ENCODE results near the gene IQCE.
"Not testable (repeated sequence)": the region's sequence is repeated elsewhere in the genome, so short reads cannot be mapped to it uniquely, and the experiment has no call there.

IQCE gene

DNA sequence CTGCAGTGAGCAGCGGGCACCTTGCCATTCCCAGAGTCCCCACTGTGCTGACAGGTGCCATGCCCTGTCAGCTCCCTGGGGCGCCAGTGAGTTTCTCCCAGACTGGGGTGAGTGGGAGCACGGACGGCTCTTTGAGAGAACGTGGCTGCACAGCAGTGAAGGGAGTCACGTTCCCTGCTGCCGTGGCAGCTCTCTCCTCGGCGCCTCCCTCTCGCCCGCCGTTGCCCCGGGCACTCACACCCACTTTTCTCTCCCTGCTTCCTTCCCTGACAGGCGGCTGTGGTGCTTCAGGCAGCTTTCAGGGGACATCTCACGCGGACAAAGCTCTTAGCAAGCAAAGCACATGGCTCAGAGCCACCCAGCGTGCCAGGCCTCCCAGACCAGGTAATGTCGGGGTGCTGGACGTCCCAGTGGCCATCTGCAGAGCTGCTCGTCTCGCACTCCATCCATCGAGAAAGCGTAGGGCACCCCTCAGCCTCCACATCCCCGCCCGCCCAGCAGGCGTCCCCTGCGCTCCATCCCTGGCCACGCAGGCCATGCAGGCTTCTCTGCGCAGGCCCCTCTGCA lies 45.9 kb downstream of the IQCE start:
- DNase-seq, result no peak

DNA sequence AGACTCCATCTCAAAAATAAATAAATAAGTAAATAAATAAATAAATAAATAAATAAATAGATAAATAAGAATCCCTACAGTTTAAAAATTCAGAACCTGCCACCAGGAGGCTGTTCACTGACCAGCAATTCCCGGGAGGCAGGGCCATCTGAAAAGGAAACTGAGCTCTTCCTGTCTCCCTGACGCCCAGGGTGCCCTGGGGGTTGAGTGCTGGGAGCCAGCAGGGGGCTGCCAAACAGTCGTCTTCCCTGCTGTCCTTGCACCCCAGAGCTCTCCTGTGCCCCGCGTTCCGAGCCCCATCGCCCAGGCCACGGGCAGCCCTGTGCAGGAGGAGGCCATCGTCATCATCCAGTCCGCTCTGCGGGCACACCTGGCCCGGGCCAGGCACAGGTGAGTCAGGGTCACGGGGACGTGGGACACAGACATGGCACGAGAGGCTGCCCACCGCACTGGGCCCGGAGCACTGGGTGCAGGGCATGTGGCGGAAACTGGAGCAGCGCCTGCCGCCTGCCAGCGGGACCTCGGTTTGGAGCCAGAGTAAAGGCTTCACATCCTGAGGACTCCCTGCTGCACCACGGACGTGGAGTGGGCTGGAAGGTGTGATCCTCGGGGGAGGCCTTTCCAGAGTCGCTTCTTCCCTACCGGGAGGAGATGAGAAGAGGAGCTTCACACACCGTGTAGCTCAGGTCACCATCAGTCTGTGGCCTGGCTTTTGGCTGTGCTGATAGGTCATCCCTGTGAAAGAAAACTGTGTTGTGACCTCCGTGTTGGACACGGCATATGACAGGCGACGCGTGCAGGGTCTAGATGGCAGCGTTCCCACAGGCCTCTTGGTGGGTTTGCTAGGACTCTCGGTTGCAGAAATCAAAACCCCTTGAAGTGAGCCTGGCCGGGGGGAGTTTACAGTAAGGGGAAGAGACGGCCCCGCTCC lies 47.1 kb downstream of the IQCE start:
- DNase-seq, result no peak

GRCh38 chr7:2606539-2606936 lies 47.8 kb downstream of the IQCE start:
- DNase-seq, result no peak

- DNase-seq, result peak; percentile 84
Measured at GRCh38 chr7:2607122-2607922, 48.5 kb downstream of the IQCE start.

GRCh38 chr7:2607923-2608904 lies 49.4 kb downstream of the IQCE start:
- DNase-seq, result no peak

GRCh38 chr7:2608921-2609411 lies 50.2 kb downstream of the IQCE start:
- DNase-seq, result no peak

DNA sequence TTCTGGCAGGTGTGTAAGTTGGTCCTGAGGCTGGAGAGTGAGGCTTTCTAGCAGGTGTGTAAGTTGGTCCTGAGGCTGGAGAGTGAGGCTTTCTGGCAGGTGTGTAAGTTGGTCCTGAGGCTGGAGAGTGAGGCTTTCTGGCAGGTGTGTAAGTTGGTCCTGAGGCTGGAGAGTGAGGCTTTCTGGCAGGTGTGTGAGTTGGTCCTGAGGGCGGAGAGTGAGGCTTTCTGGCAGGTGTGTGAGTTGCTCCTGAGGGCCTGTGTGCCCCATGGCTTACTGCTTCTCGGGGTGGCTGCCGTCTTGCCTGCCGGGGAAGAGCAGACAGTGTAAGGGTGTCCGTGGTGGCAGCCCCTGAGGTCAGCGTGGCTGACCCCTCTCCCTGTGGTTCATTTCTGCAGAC lies 50.9 kb downstream of the IQCE start:
- DNase-seq, result not testable (repeated sequence)

DNA sequence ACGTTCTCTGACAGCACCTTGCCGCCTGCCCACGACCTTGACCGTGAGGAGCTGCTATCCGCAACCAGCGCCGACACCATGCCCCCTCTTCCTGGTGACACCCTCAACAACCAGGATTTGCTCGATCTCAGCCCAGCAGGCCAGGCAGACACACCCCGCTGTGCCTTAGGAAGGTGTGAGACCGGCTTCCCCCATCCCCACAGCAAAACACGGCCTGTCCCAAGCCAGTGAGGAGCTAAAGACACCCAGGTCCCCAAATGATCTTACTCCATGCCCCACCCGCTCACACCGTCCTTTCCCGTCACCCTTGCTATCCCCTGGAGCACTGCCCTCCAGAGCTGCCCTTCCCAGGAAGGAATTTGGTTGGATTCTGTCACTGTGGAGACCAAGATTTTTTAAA lies 51.7 kb downstream of the IQCE start:
- DNase-seq, result no peak

DNA sequence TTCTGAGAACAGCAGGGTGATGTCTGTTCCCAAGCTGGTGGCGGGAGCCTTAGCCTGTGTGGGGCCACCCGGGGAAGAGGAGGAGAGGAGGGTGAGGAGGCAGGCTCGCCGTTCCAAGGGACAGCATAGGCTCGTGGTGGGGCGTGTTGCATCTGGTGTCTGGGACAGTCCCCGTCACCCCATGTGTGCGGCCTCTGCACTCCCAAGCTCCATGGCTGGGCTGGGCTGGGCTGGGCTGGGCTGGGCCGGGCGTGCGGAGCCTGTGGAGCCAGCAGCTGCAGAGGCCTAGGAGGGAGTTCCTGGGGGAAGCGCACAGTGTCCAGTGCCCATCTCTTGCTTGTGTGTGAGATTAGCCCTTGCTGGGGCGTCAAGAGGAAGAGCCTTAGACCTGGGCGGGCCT lies 52.1 kb downstream of the IQCE start:
- DNase-seq, result no peak

DNA sequence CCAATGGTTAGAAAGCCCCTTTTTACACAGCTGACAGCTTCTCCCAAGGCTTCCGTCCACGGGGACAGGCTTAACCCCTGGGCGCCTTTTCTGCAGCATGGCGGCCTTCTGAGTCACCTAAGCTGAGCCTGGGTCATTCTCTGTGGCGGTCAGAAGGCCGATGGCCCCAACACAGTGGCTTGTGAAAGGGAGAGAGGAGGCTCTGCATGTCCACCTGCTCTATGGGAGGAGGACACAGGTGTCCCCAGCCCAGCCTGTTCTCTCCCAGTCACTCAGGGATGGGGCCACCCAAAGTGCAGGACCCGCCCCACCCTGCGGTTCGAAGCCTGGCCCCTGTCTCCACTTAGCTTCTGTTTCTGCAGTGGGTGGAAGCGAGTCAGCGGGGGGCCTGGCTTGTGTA lies 52.6 kb downstream of the IQCE start:
- DNase-seq, result no peak

DNA sequence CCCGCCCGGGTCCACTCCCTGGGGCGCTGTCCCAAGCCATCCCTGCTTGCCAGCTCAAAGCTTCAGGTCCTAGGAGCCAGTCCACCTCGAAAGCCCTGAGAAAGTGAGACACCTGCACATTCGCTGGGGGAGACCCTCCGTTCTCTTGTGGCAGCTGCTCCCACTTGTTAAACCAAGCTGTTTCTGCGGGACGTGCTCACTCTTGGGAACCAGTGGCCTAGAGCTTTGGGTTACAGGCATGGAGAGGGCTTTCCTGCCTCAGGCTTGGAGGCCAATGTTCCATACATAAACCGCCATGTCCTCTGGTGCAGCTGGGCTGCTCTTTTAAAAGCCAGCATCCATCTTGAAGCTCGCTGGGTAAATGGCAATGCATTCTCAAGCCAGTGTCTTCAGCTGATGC lies 53.1 kb downstream of the IQCE start:
- DNase-seq, result no peak

DNA sequence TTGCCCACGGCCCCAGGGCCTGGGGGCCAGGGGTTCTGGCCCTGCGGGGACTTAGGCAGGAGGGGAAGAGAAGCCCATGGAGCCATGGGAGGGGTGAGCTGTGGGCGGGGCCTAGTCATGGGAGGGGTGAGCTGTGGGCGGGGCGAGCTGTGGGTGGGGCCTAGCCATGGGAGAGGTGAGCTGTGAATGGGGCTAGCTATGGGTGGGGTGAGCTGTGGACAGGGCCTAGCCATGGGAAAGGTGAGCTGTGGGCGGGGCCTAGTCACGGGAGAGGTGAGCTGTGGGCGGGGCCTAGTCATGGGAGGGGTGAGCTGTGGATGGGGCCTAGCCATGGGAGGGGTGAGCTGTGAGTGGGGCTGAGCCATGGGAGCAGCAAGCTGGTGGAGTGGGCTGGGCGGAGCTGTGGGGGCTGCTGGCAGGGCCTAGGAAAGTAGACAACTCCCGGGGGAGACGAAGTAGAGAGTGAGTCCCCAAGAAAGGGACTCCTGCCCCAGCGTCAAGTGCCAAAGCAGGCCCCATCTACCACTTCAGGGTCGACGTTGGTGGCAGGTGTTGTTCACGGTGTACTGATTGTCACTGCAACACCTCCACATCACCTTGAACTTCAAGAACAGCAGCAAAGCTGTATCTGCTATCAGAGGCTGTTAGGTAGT lies 53.8 kb downstream of the IQCE start:
- DNase-seq, result no peak

- DNase-seq, result no peak
Measured at GRCh38 chr7:2613098-2613930, 54.5 kb downstream of the IQCE start.

DNA sequence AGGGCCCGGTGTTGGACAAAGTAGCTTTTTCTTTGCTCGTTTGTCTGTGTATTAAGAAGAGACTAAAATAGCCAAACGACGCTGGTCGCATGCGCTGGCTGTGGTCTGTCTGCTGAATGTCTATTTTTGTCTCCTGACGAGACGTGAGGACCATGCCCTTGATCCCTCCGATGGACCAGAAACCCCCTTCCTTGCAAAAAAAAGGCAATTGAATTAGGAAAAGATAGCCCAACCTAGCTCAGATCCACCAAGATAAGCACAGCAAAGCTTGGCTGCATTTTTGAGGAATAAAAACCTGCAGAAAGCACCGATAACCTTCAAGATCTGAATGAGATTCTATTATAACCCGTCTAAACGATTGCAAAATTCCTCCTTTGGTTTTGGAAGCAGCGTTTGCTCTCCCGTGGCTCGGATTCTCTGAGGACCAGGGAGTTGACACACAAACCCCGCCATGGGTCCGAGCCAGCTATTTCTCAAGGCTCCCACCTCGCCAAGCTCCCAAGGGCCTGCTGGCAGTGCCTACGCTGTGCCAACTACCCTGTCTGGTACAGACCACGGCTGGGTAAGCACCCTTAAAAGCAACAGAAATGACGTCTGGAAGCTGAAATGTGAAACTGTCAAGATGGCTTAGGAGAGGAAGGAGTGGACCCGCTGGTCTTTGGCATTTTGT lies 55.3 kb downstream of the IQCE start:
- no peak for DNase-seq

DNA sequence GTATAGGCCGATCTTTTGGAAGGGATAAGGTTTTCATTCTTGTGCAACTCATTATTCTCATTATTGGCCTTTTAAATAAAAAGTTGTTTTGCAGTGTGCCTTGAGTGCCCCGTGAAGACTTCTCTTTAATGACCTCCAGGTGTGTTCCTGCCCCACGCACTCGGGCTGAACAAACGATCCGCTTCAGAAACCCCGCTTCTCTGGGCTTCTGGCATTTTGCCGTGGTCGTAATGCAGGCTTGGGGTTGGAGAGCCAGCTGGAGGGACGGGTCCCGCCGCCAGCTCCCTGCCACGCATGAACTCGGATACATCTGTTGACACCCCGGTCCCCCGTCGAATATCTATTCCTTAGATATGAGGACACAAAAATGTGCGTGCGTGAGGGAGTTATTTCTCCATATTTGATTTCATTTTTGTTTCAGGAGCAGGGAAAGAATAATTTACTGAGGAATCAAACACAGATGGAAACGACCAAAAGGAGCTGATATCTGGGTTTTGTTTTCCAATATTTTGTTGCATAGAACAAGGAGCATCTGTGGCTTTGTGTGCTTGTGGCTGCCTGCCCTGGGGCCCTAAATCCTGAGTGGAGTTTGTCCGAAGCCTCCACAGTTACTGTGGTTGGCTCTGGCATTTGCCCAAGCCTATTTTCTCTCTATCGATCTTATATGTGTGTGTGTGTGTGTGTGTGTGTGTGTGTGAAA lies 56.0 kb downstream of the IQCE start:
- DNase-seq, result no peak

GRCh38 chr7:2616387-2617324 lies 57.9 kb downstream of the IQCE start:
- no peak for DNase-seq

DNA sequence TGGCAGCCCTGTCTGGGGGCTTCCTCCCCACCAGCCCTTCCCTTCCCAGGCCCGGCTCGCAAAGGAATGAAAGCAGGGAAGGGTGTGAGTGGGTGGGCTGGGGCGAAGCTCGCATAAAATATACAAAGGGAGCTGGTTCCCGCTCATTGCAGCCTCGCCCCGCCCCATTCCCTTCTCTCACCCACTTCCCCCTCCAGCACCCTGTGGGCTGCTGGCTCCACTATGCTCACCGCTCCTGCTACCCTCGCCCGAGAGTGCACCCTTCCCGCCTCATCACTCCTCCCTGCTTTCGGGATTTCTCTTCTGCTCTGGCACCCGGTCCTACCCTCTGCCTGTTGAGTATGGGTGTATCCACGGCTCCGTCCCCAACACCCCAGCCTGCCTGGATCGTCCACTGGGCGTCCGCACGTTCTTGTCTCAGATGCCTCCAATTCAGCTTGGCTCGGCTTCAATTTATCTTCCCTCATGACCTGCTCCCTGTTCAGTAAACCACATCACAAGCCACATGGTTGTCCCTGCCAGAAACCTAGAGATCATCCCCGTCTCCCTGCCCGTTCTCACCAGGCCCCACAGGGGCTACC lies 58.6 kb downstream of the IQCE start:
- no peak for DNase-seq

- no peak for DNase-seq
Measured at GRCh38 chr7:2619116-2619515, 60.3 kb downstream of the IQCE start.
